ENCODE data around the gene OR51L1.

Gene OR51L1

DNA sequence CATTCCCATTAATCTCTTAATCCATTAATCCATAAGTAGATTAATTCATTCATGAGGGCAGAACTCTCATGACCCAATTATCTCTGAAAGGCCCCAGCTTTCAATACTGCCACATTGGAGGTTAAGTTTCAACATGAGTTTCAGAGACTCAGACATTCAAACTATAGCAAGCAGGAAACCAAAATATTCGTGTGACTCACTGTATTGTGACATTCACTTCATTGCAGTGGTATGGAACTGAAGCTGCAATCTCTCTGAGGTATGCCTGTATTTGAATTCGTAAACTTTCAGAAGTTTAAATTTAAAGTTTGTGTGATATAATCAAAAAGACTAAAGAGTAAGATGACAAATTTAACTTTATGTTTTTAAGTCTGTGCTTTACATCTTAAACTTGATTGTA lies 48.7 kb downstream of the OR51L1 start:
- H3K4me3 ChIP-seq (ENCODE audit: low read depth, low read length) = no peak overlapping the region
- no peak for DNase-seq (ENCODE audit: low read depth)

GRCh38 chr11:5046226-5046625 lies 51.6 kb downstream of the OR51L1 start, which contains the start of gene OR52J3:
Gene OR52J3, plus strand, starts transcription at chr11:5046526. Its CDS starts 0 bp downstream, at chr11:5046526.
- TF ChIP-seq CTCF (IDR thresholded peaks at IDR 0.05; ENCODE audit: low read depth, low read length, missing control alignments) = no peak
- H3K4me3 ChIP-seq (ENCODE audit: low read depth, low read length) = no peak within 1 kb of the TSS
- no peak for DNase-seq (ENCODE audit: low read depth)

More for the DNA sequence above, 48.7 kb downstream of the OR51L1 start:
- no peak for TF ChIP-seq CTCF (IDR thresholded peaks at IDR 0.05; ENCODE audit: low read depth, low read length, missing control alignments)

DNA sequence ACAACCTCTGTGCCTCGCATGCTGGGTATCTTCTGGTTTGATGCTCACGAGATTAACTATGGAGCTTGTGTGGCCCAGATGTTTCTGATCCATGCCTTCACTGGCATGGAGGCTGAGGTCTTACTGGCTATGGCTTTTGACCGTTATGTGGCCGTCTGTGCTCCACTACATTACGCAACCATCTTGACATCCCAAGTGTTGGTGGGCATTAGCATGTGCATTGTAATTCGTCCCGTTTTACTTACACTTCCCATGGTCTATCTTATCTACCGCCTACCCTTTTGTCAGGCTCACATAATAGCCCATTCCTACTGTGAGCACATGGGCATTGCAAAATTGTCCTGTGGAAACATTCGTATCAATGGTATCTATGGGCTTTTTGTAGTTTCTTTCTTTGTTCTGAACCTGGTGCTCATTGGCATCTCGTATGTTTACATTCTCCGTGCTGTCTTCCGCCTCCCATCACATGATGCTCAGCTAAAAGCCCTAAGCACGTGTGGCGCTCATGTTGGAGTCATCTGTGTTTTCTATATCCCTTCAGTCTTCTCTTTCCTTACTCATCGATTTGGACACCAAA lies 52.2 kb downstream of the OR51L1 start:
- DNase-seq (ENCODE audit: low read depth) = no peak
- no peak for TF ChIP-seq CTCF (IDR thresholded peaks at IDR 0.05; ENCODE audit: low read depth, low read length, missing control alignments)
- H3K4me3 ChIP-seq (ENCODE audit: low read depth, low read length) = no peak overlapping the region

Measured in GM12864 (cell line).